Activated T-cell treated with anti-CD3 and anti-CD28 coated beads, Interleukin-2, amount 50 U/mL, for 1 hour (primary cell): ENCODE results near the gene CACNA1G.

Experiments
- DNase-seq: peaks from one replicate; pipeline ENCODE4 v3.0.0-alpha.2; 2020

The CACNA1G gene

GRCh38 chr17:50534222-50534978 is 26.1 kb upstream of the CACNA1G start:
- no peak for DNase-seq

- DNase-seq, result no peak
These were observed 25.6 kb upstream of the CACNA1G start for GRCh38 chr17:50534979-50535326.

GRCh38 chr17:50535407-50535806 is 25.1 kb upstream of the CACNA1G start:
- DNase-seq, result no peak

- no peak for DNase-seq
These were observed 23.6 kb upstream of the CACNA1G start for GRCh38 chr17:50536683-50537646.

DNA sequence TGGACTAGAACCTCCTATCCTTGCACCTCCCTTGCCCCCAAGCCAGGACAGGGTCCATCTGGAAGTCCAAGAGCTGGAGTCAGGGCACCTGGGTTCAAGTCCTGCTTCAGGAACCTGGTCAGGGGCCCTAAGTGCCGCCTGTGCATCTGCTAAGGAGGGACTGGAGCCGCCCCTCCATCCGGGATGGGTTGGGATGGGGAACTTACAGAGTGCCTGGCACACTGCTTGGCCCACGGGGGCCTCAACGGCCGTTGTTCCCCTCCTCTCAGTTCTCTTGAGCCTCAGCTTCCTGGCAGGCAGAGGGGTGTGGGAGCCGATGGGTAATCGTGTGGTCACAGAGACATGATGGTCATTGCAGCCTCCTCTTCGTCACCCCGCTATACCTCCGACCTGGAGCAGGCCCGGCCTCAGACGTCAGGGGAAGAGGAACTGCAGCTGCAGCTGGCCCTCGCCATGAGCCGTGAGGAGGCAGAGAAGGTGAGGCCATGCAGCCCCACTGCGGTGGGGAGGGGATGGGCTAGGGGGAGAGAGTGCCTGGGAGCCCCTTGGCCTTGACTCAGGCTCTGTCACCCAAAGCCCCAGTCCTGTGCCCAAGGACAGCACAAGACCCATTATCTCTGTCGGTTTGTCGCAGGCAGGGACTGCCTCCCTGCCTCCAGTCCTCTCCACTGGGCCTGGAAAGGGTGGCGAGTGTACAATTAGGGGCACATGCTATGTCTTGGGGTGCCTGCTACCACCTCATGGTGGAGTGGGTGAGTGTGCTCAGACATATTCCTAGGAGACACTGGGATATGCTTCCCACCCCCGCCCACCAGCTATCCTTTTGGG is 22.6 kb upstream of the CACNA1G start:
- DNase-seq, result no peak

DNA sequence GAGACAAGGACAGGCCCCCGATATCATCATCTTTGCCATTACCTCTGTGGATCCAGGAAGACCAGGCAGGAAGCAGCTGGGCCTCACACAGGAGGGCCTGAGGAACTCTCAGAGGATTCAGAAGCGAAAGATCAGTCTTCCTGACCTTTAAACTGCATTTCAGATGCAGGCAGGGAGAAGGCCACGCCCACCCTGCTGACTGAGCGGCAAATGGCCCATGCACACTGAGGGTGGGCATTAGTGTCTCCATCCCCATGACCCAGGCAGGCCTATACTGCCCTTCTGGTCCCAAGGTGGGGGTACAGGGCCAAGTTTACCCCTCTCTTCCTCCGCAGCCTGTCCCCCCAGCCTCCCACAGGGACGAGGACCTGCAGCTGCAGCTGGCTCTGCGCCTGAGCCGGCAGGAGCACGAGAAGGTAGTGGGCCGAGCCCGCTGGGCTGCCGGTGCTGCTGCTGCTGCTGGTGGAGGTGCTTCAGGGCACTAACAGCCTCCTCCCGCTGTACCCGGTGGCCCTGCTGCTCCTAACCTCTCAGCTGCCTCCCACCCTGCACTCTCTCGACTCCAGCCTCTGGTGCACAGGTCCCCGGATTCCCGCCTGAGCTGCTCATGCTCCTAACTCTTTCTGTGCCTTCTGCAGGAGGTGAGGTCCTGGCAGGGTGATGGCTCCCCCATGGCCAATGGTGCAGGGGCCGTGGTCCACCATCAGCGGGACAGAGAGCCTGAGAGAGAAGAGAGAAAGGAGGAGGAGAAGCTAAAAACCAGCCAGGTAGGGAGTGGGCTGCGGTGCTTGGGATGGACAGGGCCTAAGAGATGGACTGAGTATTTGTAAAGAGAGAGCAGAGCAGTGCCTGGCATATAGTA is 21.7 kb upstream of the CACNA1G start:
- no peak for DNase-seq

DNA sequence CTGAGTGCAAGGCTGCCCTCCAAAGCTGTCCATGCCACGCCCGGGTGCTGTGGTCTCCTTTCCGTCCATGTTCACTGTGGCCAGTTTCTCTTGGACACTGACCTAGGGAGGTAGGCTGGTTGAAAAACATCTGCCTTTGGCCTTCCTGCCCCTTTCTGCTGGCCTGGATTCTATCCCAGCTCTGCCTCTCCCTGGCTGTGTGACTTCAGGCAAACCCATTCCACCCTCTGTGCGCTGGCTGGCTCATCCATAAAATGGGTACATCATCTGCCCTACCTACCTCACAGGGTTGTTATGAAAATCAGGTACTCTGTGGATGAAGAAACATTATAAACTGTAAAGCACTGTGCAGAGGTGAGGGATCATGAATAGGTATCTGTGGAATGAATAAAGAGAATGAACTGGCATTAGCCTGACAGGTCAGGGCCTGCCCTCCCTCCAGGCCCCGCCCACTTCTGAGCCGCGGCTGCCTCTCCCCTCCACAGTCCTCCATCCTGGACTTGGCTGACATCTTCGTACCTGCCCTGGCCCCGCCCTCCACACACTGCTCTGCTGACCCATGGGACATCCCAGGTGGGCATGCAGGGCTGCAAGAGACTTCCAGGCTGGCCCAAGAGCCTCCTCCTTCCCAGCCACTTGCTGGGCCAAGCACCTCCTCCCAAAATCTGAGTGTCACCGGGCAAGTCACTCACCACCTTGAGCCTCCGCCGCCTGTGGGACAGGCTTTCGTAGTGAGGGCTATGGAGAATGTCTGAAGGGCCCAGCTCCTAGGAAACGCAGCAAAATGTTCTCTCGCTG is 20.6 kb upstream of the CACNA1G start:
- no peak for DNase-seq

GRCh38 chr17:50540560-50541401 is 19.7 kb upstream of the CACNA1G start:
- no peak for DNase-seq

DNA sequence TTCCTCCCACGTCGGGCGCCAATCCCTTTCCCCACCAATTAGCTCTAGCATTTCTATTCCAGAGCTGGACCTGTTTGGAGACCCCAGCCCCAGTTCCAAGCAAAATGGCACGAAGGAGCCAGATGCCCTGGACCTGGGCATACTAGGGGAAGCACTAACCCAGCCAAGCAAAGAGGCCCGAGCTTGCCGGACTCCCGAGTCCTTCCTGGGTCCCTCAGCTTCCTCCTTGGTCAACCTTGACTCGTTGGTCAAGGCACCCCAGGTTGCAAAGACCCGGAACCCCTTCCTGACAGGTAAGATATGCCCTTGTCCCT is 19.2 kb upstream of the CACNA1G start:
- DNase-seq, result no peak

DNA sequence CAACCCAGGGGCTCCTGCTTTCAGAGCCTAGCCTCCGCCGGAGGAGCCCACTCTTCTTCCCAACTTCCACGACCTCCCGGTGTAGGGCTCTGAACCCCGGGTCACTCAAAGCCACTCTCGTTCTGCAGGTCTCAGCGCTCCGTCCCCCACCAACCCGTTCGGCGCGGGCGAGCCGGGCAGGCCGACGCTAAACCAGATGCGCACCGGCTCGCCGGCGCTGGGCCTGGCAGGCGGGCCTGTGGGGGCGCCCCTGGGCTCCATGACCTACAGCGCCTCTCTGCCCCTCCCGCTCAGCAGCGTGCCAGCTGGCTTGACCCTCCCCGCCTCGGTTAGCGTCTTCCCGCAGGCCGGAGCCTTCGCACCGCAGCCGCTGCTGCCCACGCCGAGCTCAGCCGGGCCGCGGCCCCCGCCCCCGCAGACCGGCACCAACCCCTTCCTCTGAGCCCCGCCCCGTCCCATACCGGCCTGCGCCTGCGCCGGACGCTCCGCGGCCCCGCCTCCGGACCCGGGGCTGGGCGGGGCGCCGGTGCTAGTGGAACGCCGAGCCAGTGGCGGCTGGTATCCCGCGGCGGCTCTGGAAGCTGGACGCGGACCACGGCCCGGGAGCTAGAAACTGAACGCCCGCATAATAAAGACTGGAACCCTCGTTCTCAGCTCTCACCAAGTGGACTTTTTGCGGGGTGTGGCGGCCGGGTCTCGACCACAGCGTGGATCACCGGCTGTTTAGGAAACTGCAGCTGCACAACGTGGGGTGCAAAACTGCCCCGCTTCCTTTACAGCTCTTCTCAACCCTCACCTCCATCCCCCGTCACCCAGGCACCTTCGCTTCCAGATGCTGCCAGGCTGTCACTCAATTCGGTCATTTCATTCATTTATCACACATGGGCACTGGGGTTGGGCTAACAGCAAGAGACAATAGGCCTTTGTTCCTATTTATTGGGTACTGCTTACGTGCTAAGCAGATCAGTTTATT is 18.5 kb upstream of the CACNA1G start:
- DNase-seq, result peak; percentile 88

DNA sequence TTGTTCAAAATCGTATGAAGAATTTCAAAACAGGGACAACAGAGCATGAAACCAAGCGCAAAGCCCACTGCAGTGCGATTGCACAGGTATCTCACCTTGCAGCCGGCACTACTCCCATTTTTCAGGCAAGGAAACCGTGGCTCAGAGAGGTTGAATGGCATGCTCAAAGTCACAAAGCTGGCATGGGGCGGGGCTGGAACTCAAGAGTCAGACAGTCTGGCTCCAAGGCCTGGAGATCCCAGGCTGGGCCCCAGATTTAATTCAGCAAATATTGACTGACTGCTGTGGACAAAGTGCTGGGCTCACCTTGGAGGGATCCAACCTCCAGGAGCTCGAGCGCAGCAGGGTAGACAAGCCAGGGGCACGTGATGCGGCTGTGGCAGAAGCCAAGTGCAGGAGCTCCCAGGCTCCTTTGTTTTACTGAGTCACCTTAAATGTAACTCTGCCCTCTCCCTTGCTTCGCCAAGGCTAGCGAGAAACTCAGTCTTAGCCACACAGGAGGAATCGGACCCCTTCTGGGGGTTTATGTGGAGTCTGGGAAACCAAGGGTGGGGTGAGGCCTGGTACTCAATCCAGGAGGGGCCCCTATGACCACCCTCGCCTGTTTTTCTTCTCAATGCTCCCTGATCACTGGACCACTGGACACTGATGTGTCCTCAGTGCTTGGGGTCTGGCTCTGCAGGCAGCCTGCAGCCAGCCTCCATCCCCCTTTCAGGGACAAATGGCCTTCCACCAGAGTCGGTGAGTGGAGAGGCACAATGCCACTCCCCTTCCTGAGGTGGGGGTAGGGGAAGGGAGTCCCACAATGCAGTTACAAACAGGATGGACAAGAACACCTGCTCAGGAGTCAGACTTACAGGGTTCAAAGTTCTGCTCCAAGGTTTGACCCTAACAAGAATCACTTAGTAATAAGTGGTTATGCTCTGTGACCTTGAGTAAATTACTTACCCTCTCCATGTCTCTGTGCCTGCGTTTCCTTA is 17.4 kb upstream of the CACNA1G start:
- DNase-seq, result no peak

GRCh38 chr17:50544516-50544915 is 16.0 kb upstream of the CACNA1G start:
- no peak for DNase-seq

GRCh38 chr17:50545311-50545710 is 15.2 kb upstream of the CACNA1G start:
- no peak for DNase-seq

- no peak for DNase-seq
These were observed 13.8 kb upstream of the CACNA1G start for GRCh38 chr17:50546701-50547034.

- peak; percentile 84 for DNase-seq
These were observed 13.3 kb upstream of the CACNA1G start, which contains the start of gene SPATA20 for GRCh38 chr17:50547035-50547735. Gene SPATA20, plus strand, starts transcription at chr17:50547174. Its CDS starts 35 bp downstream, at chr17:50547209.

- DNase-seq, result no peak
These were observed 12.8 kb upstream of the CACNA1G start for GRCh38 chr17:50547736-50548083.

DNA sequence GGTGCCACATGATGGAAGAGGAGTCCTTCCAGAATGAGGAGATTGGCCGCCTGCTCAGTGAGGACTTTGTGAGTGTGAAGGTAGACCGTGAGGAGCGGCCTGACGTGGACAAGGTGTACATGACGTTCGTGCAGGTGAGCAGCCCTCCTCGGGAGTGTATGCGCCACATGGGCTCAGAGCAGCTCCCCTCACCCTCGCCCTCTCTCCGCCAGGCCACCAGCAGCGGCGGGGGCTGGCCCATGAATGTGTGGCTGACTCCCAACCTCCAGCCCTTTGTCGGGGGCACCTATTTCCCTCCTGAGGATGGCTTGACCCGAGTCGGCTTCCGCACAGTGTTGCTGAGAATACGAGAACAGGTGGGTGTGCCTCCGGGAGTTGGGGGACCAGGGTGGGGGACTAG is 11.7 kb upstream of the CACNA1G start:
- no peak for DNase-seq
